Ovary (tissue), 3 donors: ENCODE results near the gene SMCO3.

Experiments used
- EP300 ChIP-seq: sonication (generic); formaldehyde crosslinking; IDR thresholded peaks from one replicate; pipeline ENCODE4 v1.6.1; 2017; ENCODE audit warnings: antibody characterized with exemption
- POLR2A ChIP-seq: fragments of 450-650 bp; IDR thresholded peaks from one replicate; pipeline ENCODE4 v1.6.1; 2017; ENCODE audit warnings: antibody characterized with exemption, mild to moderate bottlenecking, moderate library complexity
- TF ChIP-seq, protein P1 (sequence below), 3 donors: fragments of 450-650 bp in 2 of 3; fragments of 200-600 bp in 1 of 3; IDR thresholded peaks; one replicate each; pipeline versions ENCODE4 v1.5.1 to v1.8.0; 2016 to 2022; ENCODE audit warnings: antibody characterized with exemption in 3 of 3, mild to moderate bottlenecking in 1 of 3
- donor health status: DM: no; HTN: no; CAD: no.

DNA sequence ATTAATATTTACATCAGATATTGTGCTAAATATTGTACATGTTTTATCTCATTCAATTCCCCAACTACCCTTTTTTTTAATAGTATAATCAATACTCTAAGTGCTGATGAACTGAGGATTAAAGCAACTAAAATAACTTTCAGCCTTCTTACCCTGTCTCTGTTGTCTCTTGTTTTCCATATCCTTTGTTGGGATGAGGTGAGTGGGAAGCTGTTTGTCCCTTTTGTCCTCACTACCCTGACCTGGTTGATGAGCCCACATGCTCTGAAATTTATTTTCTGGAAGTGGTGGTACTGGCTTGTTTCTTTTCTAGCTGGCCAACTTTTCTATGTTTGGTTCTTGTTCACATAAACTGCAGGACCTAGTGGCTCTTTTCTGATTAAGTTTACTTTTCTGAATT is 38.9 kb upstream of the SMCO3 start:
- TF ChIP-seq EP300 (no peak), POLR2A (no peak)
- TF ChIP-seq, protein P1, sequence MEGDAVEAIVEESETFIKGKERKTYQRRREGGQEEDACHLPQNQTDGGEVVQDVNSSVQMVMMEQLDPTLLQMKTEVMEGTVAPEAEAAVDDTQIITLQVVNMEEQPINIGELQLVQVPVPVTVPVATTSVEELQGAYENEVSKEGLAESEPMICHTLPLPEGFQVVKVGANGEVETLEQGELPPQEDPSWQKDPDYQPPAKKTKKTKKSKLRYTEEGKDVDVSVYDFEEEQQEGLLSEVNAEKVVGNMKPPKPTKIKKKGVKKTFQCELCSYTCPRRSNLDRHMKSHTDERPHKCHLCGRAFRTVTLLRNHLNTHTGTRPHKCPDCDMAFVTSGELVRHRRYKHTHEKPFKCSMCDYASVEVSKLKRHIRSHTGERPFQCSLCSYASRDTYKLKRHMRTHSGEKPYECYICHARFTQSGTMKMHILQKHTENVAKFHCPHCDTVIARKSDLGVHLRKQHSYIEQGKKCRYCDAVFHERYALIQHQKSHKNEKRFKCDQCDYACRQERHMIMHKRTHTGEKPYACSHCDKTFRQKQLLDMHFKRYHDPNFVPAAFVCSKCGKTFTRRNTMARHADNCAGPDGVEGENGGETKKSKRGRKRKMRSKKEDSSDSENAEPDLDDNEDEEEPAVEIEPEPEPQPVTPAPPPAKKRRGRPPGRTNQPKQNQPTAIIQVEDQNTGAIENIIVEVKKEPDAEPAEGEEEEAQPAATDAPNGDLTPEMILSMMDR (IDR thresholded peaks at IDR 0.05), result no peak
